Osteoblast (primary cell): ENCODE results near the gene GAS7. TPM values are rescaled to one million over a fixed set of nuclear protein-coding genes. Genes with fewer than 3 reads are reported as not detected.

Experiments used
- DNase-seq: peaks from one replicate; pipeline ENCODE4 v3.0.0; 2011; ENCODE audit warnings: low spot score, mixed read lengths; ENCODE audit not compliant: insufficient read length; ENCODE audit errors: missing footprints
- H2AFZ ChIP-seq: 2 replicates; pipeline ENCODE4 v1.6.0; 2011; ENCODE audit warnings: mild to moderate bottlenecking, low read length
- H3K27ac ChIP-seq: 2 replicates; pipeline ENCODE4 v1.5.1; 2011; ENCODE audit warnings: mild to moderate bottlenecking, low read depth, low read length, moderate library complexity
- H3K27me3 ChIP-seq: 2 replicates; pipeline ENCODE4 v1.6.0; 2012; ENCODE audit warnings: mild to moderate bottlenecking, control low read depth, inconsistent platforms, low read length, moderate library complexity; ENCODE audit not compliant: insufficient read depth
- H3K36me3 ChIP-seq: 2 replicates; pipeline ENCODE4 v1.5.1; 2011; ENCODE audit warnings: mild to moderate bottlenecking, low read length, control low read depth, moderate library complexity; ENCODE audit not compliant: insufficient read depth
- H3K4me1 ChIP-seq: 2 replicates; pipeline ENCODE4 v1.5.1; 2011; ENCODE audit warnings: mild to moderate bottlenecking, low read length, control low read depth, moderate library complexity; ENCODE audit not compliant: insufficient read depth
- H3K4me2 ChIP-seq: 2 replicates; pipeline ENCODE4 v1.6.0; 2011; ENCODE audit warnings: mild to moderate bottlenecking, low read length; ENCODE audit not compliant: insufficient read depth
- H3K4me3 ChIP-seq: fragments of 200-600 bp; sonication (generic); 3 replicates; pipeline ENCODE4 v1.5.1; 2012; ENCODE audit warnings: mild to moderate bottlenecking, low read length, inconsistent platforms; ENCODE audit not compliant: insufficient read depth
- H3K79me2 ChIP-seq: 2 replicates; pipeline ENCODE4 v1.6.0; 2012; ENCODE audit warnings: mild to moderate bottlenecking, low read length, control low read depth, inconsistent platforms; ENCODE audit not compliant: insufficient read depth
- H3K9me3 ChIP-seq: 2 replicates; pipeline ENCODE4 v1.5.1; 2011; ENCODE audit warnings: low read depth, low read length, control low read depth
- H4K20me1 ChIP-seq: 2 replicates; pipeline ENCODE4 v1.6.0; 2012; ENCODE audit warnings: mild to moderate bottlenecking, low read length, control low read depth; ENCODE audit not compliant: insufficient read depth
- total RNA-seq: library from RNA; depleted of rRNA; stranded (reverse); fragments of >200 nt; gene quantifications from 2 replicates; pipeline ENCODE4 v1.2.3, GENCODE V29; 2012
- TF ChIP-seq, protein P1 (sequence below): IDR thresholded peaks from 2 replicates; pipeline ENCODE4 v1.5.1; 2011; ENCODE audit warnings: mild to moderate bottlenecking, low read depth, low read length, moderate library complexity; ENCODE audit errors: extremely low read depth

Gene GAS7
- total RNA-seq, 1 donor, result 3.6 TPM

DNA sequence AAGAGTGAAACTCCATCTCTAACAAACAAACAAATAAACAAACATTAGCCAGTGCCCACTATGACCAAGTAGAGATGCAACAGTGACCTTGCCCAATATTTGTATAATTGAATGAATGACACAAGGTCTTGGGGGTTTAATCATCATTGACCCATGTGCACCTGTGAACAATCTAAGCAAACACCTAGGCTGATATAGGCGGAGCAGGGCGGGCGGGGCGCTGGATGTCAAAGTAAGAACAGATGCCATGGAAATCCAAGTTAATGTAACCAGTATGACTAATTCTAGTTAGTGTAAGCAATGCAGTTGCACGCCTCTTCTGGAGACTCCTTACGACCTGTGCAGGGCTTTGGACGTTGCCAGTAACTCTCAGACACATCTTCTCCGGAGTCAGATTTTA is 310.9 kb downstream of the GAS7 start:
- H3K9me3 ChIP-seq, result no peaks in the 10 kb centered on the region
- H3K79me2 ChIP-seq, result no peaks in the 10 kb centered on the region
- no peaks in the 10 kb centered on the region for H3K4me1 ChIP-seq
- no peak for DNase-seq
- no peak overlapping the region for H2AFZ ChIP-seq
- H4K20me1 ChIP-seq, result no peaks in the 10 kb centered on the region
- no peaks in the 10 kb centered on the region for H3K36me3 ChIP-seq
- no peak overlapping the region for H3K4me2 ChIP-seq
- H3K4me3 ChIP-seq, result no peak overlapping the region
- TF ChIP-seq, protein P1, sequence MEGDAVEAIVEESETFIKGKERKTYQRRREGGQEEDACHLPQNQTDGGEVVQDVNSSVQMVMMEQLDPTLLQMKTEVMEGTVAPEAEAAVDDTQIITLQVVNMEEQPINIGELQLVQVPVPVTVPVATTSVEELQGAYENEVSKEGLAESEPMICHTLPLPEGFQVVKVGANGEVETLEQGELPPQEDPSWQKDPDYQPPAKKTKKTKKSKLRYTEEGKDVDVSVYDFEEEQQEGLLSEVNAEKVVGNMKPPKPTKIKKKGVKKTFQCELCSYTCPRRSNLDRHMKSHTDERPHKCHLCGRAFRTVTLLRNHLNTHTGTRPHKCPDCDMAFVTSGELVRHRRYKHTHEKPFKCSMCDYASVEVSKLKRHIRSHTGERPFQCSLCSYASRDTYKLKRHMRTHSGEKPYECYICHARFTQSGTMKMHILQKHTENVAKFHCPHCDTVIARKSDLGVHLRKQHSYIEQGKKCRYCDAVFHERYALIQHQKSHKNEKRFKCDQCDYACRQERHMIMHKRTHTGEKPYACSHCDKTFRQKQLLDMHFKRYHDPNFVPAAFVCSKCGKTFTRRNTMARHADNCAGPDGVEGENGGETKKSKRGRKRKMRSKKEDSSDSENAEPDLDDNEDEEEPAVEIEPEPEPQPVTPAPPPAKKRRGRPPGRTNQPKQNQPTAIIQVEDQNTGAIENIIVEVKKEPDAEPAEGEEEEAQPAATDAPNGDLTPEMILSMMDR, result no peak
- H3K27ac ChIP-seq, result no peak overlapping the region
- no peaks in the 10 kb centered on the region for H3K27me3 ChIP-seq

DNA sequence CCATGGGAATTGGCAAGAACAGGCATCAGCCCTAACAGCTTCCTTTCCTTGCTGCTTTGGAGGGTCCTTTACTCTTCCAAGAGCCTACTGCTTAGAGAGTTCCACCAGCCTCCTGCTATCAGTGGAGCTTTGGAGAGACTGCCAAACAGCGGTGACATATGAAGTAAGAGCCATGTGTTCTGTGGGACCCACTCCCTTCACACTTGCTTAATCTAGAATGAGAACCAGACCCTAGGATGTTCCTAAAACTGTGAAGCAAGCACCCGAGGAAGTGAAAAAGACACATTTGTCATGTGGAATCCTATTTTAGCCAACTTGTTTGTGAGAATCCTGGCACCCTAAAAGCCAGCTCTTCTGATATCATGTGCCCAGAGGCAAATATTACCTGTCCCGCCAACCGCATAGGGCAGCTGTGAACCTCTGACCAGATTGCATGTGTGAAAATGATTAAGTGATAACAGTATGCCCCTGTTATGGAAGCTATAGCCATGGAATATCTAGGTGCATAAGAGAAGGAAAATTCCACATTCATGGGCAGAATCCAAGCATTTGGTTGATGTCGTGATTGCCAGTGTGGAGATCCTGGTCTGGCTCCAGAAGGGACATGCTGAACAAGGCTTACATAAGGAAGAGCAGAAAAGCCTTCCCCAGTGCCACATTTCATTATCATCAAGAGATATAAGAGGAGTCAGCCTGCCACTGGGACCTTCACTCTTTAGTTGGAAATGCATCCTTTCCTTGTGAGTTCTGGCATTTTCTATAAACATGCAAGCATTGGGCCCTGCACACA is 312.1 kb downstream of the GAS7 start:
- Histone ChIP-seq H3K36me3 (no peaks in the 10 kb centered on the region), H3K4me1 (no peaks in the 10 kb centered on the region), H4K20me1 (no peaks in the 10 kb centered on the region), H3K9me3 (no peaks in the 10 kb centered on the region), H3K27me3 (no peaks in the 10 kb centered on the region), H3K4me2 (no peak overlapping the region), H3K4me3 (no peak overlapping the region), H3K79me2 (no peaks in the 10 kb centered on the region), H2AFZ (no peak overlapping the region), H3K27ac (no peak overlapping the region)
- DNase-seq, result no peak
- TF ChIP-seq, protein P1, result no peak

DNA sequence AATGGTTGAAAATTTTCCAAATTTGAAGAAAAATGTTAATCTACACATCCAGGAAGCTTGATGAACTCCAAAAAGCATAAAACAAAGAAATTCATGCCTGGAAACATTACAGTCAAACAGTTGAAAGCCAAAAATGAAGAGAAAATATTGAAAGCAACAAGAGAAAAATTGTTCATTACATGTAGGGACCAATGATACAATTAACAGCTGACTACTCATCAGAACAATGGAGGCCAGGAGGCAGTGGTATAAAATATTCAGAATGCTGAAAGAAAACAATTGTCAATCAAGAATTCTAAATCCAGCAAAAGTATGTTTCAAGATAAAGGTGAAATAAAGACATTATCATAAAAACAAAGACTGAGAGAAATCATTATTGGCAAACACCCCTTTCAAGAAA is 315.0 kb downstream of the GAS7 start:
- TF ChIP-seq, protein P1, result no peak
- H3K4me3 ChIP-seq, result no peak overlapping the region
- H3K36me3 ChIP-seq, result no peaks in the 10 kb centered on the region

DNA sequence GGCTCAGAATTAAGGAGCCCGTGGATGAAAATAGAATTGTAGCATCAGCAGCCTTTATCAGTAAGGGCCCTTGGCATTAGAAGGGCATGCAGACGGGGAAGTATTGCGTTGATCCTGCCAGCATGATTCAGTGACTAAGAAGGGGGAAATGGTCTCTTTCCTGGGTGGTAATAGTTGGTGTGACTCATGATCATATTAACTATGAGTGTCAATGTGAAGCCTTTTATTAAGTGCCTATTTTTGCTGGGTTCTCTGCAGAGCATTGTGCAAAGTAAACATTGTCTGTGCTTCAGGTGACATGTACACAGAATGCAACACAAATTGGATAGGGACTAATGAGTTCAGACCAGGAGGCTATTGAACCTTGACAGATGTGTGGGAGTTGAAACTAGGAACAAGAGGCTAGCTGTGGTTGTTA is 317.8 kb downstream of the GAS7 start:
- Histone ChIP-seq H3K4me3 (no peak overlapping the region), H2AFZ (no peak overlapping the region), H4K20me1 (no peaks in the 10 kb centered on the region), H3K36me3 (no peaks in the 10 kb centered on the region), H3K4me1 (no peaks in the 10 kb centered on the region), H3K9me3 (no peaks in the 10 kb centered on the region), H3K79me2 (no peaks in the 10 kb centered on the region), H3K27ac (no peak overlapping the region), H3K27me3 (no peaks in the 10 kb centered on the region), H3K4me2 (no peak overlapping the region)
- DNase-seq, result no peak
- TF ChIP-seq, protein P1, result no peak

More for the DNA sequence above, 315.0 kb downstream of the GAS7 start:
- H3K4me2 ChIP-seq, result no peak overlapping the region
- no peaks in the 10 kb centered on the region for H3K79me2 ChIP-seq
- H3K9me3 ChIP-seq, result no peaks in the 10 kb centered on the region
- H3K27ac ChIP-seq, result no peak overlapping the region
- H3K4me1 ChIP-seq, result no peaks in the 10 kb centered on the region
- no peaks in the 10 kb centered on the region for H3K27me3 ChIP-seq
- H2AFZ ChIP-seq, result no peak overlapping the region
- H4K20me1 ChIP-seq, result no peaks in the 10 kb centered on the region
- no peak for DNase-seq
